ENCODE data around the gene DIP2C. TPM values are rescaled to one million over a fixed set of nuclear protein-coding genes. Genes with fewer than 3 reads are reported as not detected.

The DIP2C gene
- total RNA-seq, 2 donors from 2014 or later = 21.1 to 23.8 TPM

GRCh38 chr10:519716-520401, 169.6 kb downstream of the DIP2C start:
- Histone ChIP-seq H3K9me3 (no peaks in the 10 kb centered on the region), H3K4me3 (no peak overlapping the region), H3K4me1 (peaks cover 0 to 17% of the 10 kb centered on the region in 2 donors), H3K27me3 (no peaks in the 10 kb centered on the region), H3K27ac (no peak overlapping the region), H3K36me3 (no peaks in the 10 kb centered on the region)
- TF ChIP-seq CTCF (IDR thresholded peaks at IDR 0.05) = no peak
- DNase-seq (ENCODE audit: low spot score) = no peak

GRCh38 chr10:519055-519715, 170.3 kb downstream of the DIP2C start:
- no peaks in the 10 kb centered on the region for H3K36me3 ChIP-seq
- peaks cover 0 to 17% of the 10 kb centered on the region in 2 donors for H3K4me1 ChIP-seq
- H3K27ac ChIP-seq = no peak overlapping the region
- H3K9me3 ChIP-seq = no peaks in the 10 kb centered on the region
- no peak overlapping the region for H3K4me3 ChIP-seq
- DNase-seq (ENCODE audit: low spot score) = no peak
- no peak for TF ChIP-seq CTCF (IDR thresholded peaks at IDR 0.05)
- H3K27me3 ChIP-seq = no peaks in the 10 kb centered on the region

- no peak for TF ChIP-seq CTCF (IDR thresholded peaks at IDR 0.05)
- H3K36me3 ChIP-seq = no peaks in the 10 kb centered on the region
- H3K27ac ChIP-seq = no peak overlapping the region
- H3K9me3 ChIP-seq = no peaks in the 10 kb centered on the region
- no peak for DNase-seq (ENCODE audit: low spot score)
- H3K4me1 ChIP-seq = peaks cover 0 to 22% of the 10 kb centered on the region in 2 donors
- H3K4me3 ChIP-seq = no peak overlapping the region
- no peaks in the 10 kb centered on the region for H3K27me3 ChIP-seq
Observed at GRCh38 chr10:517872-518475, 171.5 kb downstream of the DIP2C start.

- H3K36me3 ChIP-seq = no peaks in the 10 kb centered on the region
- peaks cover 0 to 22% of the 10 kb centered on the region in 2 donors for H3K4me1 ChIP-seq
- no peak overlapping the region for H3K4me3 ChIP-seq
- H3K9me3 ChIP-seq = no peaks in the 10 kb centered on the region
- H3K27me3 ChIP-seq = no peaks in the 10 kb centered on the region
- no peak for DNase-seq (ENCODE audit: low spot score)
- no peak overlapping the region for H3K27ac ChIP-seq
- no peak for TF ChIP-seq CTCF (IDR thresholded peaks at IDR 0.05)
Observed at GRCh38 chr10:517241-517830, 172.1 kb downstream of the DIP2C start.

GRCh38 chr10:516764-517163, 172.7 kb downstream of the DIP2C start:
- H3K4me1 ChIP-seq = peaks cover 0 to 20% of the 10 kb centered on the region in 2 donors
- no peaks in the 10 kb centered on the region for H3K27me3 ChIP-seq
- no peaks in the 10 kb centered on the region for H3K9me3 ChIP-seq
- DNase-seq (ENCODE audit: low spot score) = no peak
- no peak overlapping the region for H3K27ac ChIP-seq
- no peak for TF ChIP-seq CTCF (IDR thresholded peaks at IDR 0.05)
- no peaks in the 10 kb centered on the region for H3K36me3 ChIP-seq
- no peak overlapping the region for H3K4me3 ChIP-seq
